ENCODE results near the gene PRKCE.

PRKCE gene

GRCh38 chr2:45669032-45669486 is 17.6 kb downstream of the PRKCE start:
- TF ChIP-seq GATA2 (IDR thresholded peaks at IDR 0.05; ENCODE audit: low read depth, low read length) = no peak
- TF ChIP-seq GATA3 (IDR thresholded peaks at IDR 0.05; ENCODE audit: low read depth, low read length) = no peak

- TF ChIP-seq GATA2 (IDR thresholded peaks at IDR 0.05; ENCODE audit: low read depth, low read length) (no peak), GATA3 (IDR thresholded peaks at IDR 0.05; ENCODE audit: low read depth, low read length) (no peak)
Observed at GRCh38 chr2:45670646-45671045, 19.2 kb downstream of the PRKCE start.

- no peak for TF ChIP-seq GATA2 (IDR thresholded peaks at IDR 0.05; ENCODE audit: low read depth, low read length)
Observed at GRCh38 chr2:45672138-45672537, 20.7 kb downstream of the PRKCE start.

- TF ChIP-seq GATA2 (IDR thresholded peaks at IDR 0.05; ENCODE audit: low read depth, low read length) (no peak), GATA3 (IDR thresholded peaks at IDR 0.05; ENCODE audit: low read depth, low read length) (no peak)
Observed at GRCh38 chr2:45674035-45674816, 22.8 kb downstream of the PRKCE start.

GRCh38 chr2:45675263-45675812 is 23.9 kb downstream of the PRKCE start:
- TF ChIP-seq GATA3 (IDR thresholded peaks at IDR 0.05; ENCODE audit: low read depth, low read length) (no peak), GATA2 (IDR thresholded peaks at IDR 0.05; ENCODE audit: low read depth, low read length) (peak; percentile 74)

GRCh38 chr2:45676088-45676487 is 24.6 kb downstream of the PRKCE start:
- no peak for TF ChIP-seq GATA2 (IDR thresholded peaks at IDR 0.05; ENCODE audit: low read depth, low read length)
- no peak for TF ChIP-seq GATA3 (IDR thresholded peaks at IDR 0.05; ENCODE audit: low read depth, low read length)

GRCh38 chr2:45678791-45679348 is 27.4 kb downstream of the PRKCE start:
- TF ChIP-seq GATA3 (IDR thresholded peaks at IDR 0.05; ENCODE audit: low read depth, low read length) (no peak), GATA2 (IDR thresholded peaks at IDR 0.05; ENCODE audit: low read depth, low read length) (no peak)

- TF ChIP-seq GATA2 (IDR thresholded peaks at IDR 0.05; ENCODE audit: low read depth, low read length) (no peak), GATA3 (IDR thresholded peaks at IDR 0.05; ENCODE audit: low read depth, low read length) (no peak)
Observed at GRCh38 chr2:45680351-45680967, 29.0 kb downstream of the PRKCE start.

GRCh38 chr2:45681675-45682074 is 30.2 kb downstream of the PRKCE start:
- TF ChIP-seq GATA2 (IDR thresholded peaks at IDR 0.05; ENCODE audit: low read depth, low read length) (no peak), GATA3 (IDR thresholded peaks at IDR 0.05; ENCODE audit: low read depth, low read length) (no peak)

GRCh38 chr2:45683292-45683691 is 31.8 kb downstream of the PRKCE start:
- TF ChIP-seq GATA3 (IDR thresholded peaks at IDR 0.05; ENCODE audit: low read depth, low read length) (no peak), GATA2 (IDR thresholded peaks at IDR 0.05; ENCODE audit: low read depth, low read length) (no peak)

- TF ChIP-seq GATA2 (IDR thresholded peaks at IDR 0.05; ENCODE audit: low read depth, low read length) (no peak), GATA3 (IDR thresholded peaks at IDR 0.05; ENCODE audit: low read depth, low read length) (no peak)
Observed at GRCh38 chr2:45684756-45685155, 33.3 kb downstream of the PRKCE start.

GRCh38 chr2:45685260-45685659 is 33.8 kb downstream of the PRKCE start:
- TF ChIP-seq GATA2 (IDR thresholded peaks at IDR 0.05; ENCODE audit: low read depth, low read length) = no peak

GRCh38 chr2:45687964-45688363 is 36.5 kb downstream of the PRKCE start:
- no peak for TF ChIP-seq GATA3 (IDR thresholded peaks at IDR 0.05; ENCODE audit: low read depth, low read length)
- TF ChIP-seq GATA2 (IDR thresholded peaks at IDR 0.05; ENCODE audit: low read depth, low read length) = no peak

GRCh38 chr2:45688479-45689298 is 37.2 kb downstream of the PRKCE start:
- TF ChIP-seq GATA2 (IDR thresholded peaks at IDR 0.05; ENCODE audit: low read depth, low read length) = no peak
- no peak for TF ChIP-seq GATA3 (IDR thresholded peaks at IDR 0.05; ENCODE audit: low read depth, low read length)
